PFSK-1 (cell line): ENCODE data around the gene TMEM174. TPM values are rescaled to one million over a fixed set of nuclear protein-coding genes. Genes with fewer than 3 reads are reported as not detected.

Source experiments
- FOXP2 ChIP-seq: optimal IDR thresholded peaks from 2 replicates; pipeline ENCODE3; 2011; ENCODE audit warnings: borderline replicate concordance, control low read depth, inconsistent platforms; ENCODE audit not compliant: insufficient read depth; ENCODE audit errors: extremely low read length, extremely low read depth
- POLR2AphosphoS5 ChIP-seq: IDR thresholded peaks from 2 replicates; pipeline ENCODE4 v1.6.1; 2012; ENCODE audit warnings: low read depth, mild to moderate bottlenecking, control low read depth, low read length, moderate library complexity
- SIN3A ChIP-seq: IDR thresholded peaks from 2 replicates; pipeline ENCODE4 v1.6.1; 2012; ENCODE audit warnings: mild to moderate bottlenecking, low read length, moderate library complexity, borderline replicate concordance; ENCODE audit not compliant: insufficient read depth
- TAF1 ChIP-seq: IDR thresholded peaks from 2 replicates; pipeline ENCODE4 v1.6.1; 2012; ENCODE audit warnings: low read length, control low read depth, borderline replicate concordance; ENCODE audit not compliant: insufficient read depth
- polyA plus RNA-seq: library from polyadenylated mRNA; unstranded; fragments of >200 nt; gene quantifications from one replicate; pipeline ENCODE4 v1.2.1, GENCODE V29; 2012; ENCODE audit warnings: low read depth, missing spikeins; ENCODE audit not compliant: insufficient read length
- TF ChIP-seq, protein P1 (sequence below), 2 experiments: IDR thresholded peaks; 2 replicates each; pipeline versions ENCODE4 v1.6.1 to v1.8.0; 2011 to 2012; ENCODE audit warnings: low read depth in 2 of 2, low read length in 2 of 2, control low read depth in 1 of 2, inconsistent platforms in 1 of 2, mild to moderate bottlenecking in 1 of 2, moderate library complexity in 1 of 2; ENCODE audit not compliant: insufficient read depth in 1 of 2

The TMEM174 gene, protein sequence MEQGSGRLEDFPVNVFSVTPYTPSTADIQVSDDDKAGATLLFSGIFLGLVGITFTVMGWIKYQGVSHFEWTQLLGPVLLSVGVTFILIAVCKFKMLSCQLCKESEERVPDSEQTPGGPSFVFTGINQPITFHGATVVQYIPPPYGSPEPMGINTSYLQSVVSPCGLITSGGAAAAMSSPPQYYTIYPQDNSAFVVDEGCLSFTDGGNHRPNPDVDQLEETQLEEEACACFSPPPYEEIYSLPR
- not detected for polyA plus RNA-seq

DNA sequence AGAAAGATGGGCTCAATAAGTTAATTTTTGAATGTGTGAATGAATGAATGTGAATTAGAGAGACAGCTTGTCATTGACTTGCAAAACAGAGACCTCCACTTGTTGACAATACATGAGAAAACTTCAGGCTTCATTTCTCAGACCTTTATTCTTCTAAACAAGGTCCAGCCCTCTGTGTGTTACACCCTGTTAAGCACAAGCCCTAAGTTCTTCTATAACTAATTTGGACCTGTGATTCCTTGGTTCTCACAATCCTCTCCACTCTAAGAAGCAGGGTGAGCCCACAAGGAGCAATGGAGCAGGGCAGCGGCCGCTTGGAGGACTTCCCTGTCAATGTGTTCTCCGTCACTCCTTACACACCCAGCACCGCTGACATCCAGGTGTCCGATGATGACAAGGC is at the start of gene TMEM174:
TMEM174 (plus strand) TSS at position 243 of the 400 bp plus-strand sequence; CDS start at position 294, 51 bp downstream.
- TF ChIP-seq FOXP2 (no peak), SIN3A (no peak), POLR2AphosphoS5 (no peak), TAF1 (no peak)
- TF ChIP-seq, protein P1, sequence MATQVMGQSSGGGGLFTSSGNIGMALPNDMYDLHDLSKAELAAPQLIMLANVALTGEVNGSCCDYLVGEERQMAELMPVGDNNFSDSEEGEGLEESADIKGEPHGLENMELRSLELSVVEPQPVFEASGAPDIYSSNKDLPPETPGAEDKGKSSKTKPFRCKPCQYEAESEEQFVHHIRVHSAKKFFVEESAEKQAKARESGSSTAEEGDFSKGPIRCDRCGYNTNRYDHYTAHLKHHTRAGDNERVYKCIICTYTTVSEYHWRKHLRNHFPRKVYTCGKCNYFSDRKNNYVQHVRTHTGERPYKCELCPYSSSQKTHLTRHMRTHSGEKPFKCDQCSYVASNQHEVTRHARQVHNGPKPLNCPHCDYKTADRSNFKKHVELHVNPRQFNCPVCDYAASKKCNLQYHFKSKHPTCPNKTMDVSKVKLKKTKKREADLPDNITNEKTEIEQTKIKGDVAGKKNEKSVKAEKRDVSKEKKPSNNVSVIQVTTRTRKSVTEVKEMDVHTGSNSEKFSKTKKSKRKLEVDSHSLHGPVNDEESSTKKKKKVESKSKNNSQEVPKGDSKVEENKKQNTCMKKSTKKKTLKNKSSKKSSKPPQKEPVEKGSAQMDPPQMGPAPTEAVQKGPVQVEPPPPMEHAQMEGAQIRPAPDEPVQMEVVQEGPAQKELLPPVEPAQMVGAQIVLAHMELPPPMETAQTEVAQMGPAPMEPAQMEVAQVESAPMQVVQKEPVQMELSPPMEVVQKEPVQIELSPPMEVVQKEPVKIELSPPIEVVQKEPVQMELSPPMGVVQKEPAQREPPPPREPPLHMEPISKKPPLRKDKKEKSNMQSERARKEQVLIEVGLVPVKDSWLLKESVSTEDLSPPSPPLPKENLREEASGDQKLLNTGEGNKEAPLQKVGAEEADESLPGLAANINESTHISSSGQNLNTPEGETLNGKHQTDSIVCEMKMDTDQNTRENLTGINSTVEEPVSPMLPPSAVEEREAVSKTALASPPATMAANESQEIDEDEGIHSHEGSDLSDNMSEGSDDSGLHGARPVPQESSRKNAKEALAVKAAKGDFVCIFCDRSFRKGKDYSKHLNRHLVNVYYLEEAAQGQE (IDR thresholded peaks at IDR 0.05; ENCODE audit: insufficient read depth in 1 of 2, low read depth in 2 of 2, low read length in 2 of 2): no peak

DNA sequence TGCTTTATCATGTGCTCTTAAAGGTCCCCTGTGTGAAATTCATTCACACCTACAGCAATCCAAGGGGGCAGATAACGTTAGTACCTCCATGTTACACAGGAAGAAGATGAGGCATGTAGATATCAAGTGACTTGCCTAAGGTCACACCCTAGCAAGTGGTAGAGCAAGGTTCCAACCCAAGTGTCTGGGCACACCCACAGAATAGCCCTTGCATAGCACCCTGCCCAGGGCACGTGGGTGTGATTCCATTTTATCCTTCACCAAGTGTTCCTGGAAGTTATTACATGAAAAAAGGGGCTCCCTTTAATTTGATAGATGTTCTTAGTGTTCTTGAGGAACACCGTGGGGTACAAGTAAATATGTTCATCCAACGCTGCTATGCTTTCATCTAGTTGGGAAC is 47.7 kb upstream of the TMEM174 start:
- TF ChIP-seq FOXP2 (no peak), POLR2AphosphoS5 (no peak), TAF1 (no peak)

DNA sequence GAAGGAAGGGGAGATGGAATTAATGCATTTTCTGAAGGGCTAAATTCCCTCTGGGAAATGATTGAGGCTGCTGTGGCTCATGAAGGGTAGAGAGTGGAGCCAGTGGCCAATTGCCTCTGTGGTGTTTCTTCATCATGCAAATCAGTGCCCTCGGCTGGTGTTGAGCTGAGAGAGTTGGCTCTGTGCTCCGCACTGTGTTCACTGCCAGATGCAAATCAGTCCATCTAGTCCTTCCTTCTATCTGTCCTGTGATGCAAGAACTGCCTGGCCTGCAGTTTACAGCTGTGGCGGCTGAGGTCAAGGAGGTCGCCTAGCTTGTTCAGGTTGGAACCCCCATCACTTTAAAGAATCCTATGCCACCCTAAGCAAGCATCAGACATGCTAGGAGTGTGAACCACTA is 46.6 kb upstream of the TMEM174 start:
- TF ChIP-seq POLR2AphosphoS5 (no peak), FOXP2 (no peak), SIN3A (no peak), TAF1 (no peak)
- TF ChIP-seq, protein P1 (IDR thresholded peaks at IDR 0.05; ENCODE audit: insufficient read depth in 1 of 2, low read depth in 2 of 2, low read length in 2 of 2): no peak

DNA sequence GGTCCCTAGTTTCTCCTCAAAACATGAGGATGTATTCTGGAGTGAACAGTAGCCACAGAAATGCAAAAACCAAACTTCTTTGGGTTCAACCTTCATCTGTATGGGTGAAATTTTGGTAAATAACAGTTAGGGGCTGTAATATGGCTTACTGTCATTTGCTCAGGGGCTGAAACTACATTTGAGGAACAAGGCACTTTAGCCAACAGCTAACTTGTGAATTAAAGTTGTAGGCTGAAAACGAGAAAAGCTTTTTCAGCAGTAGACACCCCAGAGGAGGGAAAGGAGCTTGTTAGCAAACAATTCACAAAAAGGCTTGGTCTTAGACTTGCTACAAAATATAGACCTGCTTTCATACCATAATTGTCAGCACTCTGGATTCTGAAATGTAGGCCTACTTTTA is 46.0 kb upstream of the TMEM174 start:
- no peak for TF ChIP-seq TAF1
- no peak for TF ChIP-seq POLR2AphosphoS5
- TF ChIP-seq FOXP2: no peak
- TF ChIP-seq, protein P1 (IDR thresholded peaks at IDR 0.05; ENCODE audit: insufficient read depth in 1 of 2, low read depth in 2 of 2, low read length in 2 of 2): no peak
- TF ChIP-seq SIN3A: no peak

DNA sequence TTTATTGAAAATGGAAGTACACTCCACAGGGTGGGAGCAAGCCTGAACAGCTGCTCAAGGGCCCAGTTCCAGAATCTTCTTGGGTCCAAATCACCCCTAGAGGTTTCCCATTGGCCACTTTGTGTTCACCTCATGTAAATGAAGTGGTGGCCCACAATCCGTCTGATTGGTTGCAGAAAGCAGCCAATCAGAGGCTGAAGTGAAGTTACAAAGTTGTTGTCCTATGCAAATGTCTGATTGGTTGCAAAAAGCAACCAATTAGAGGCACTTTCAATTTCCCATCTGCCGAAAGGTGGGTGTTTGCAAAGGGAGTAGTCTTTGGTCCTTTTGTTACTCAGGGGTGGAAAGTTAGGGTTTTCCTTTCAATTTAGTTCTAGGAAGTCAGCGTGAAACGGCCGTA is 43.9 kb upstream of the TMEM174 start:
- TF ChIP-seq POLR2AphosphoS5 (no peak), TAF1 (no peak), FOXP2 (no peak), SIN3A (no peak)
- TF ChIP-seq, protein P1 (IDR thresholded peaks at IDR 0.05; ENCODE audit: insufficient read depth in 1 of 2, low read depth in 2 of 2, low read length in 2 of 2): no peak
